H9 (cell line): ENCODE data around the gene ITPR3. TPM values are rescaled to one million over a fixed set of nuclear protein-coding genes. Genes with fewer than 3 reads are reported as not detected.

Experiments
- DNase-seq: peaks from one replicate; pipeline ENCODE4 v3.0.0-alpha.2; 2017
- H2AFZ ChIP-seq: one replicate; pipeline ENCODE4 v1.6.1; 2013; ENCODE audit warnings: mild to moderate bottlenecking, low read length, control low read depth, moderate library complexity
- H2AK5ac ChIP-seq: 2 replicates; pipeline ENCODE4 v1.6.1; 2013; ENCODE audit warnings: low read length, control low read depth, mixed read lengths; ENCODE audit not compliant: insufficient read length
- H2BK120ac ChIP-seq: one replicate; pipeline ENCODE4 v1.6.1; 2013; ENCODE audit warnings: low read depth, mild to moderate bottlenecking, low read length, control low read depth, inconsistent platforms; ENCODE audit not compliant: poor library complexity, severe bottlenecking
- H2BK12ac ChIP-seq: 2 replicates; pipeline ENCODE4 v1.6.1; 2013; ENCODE audit warnings: low read length, control low read depth, mixed read lengths, low read depth; ENCODE audit not compliant: insufficient read length
- H2BK15ac ChIP-seq: 2 replicates; pipeline ENCODE4 v1.6.1; 2013; ENCODE audit warnings: low read depth, low read length, control low read depth
- H2BK20ac ChIP-seq: one replicate; pipeline ENCODE4 v1.6.1; 2013; ENCODE audit warnings: low read depth, mild to moderate bottlenecking, low read length, control low read depth, inconsistent platforms; ENCODE audit not compliant: poor library complexity, severe bottlenecking
- H2BK5ac ChIP-seq: 2 replicates; pipeline ENCODE4 v1.6.1; 2013; ENCODE audit warnings: low read length, control low read depth, mixed read lengths; ENCODE audit not compliant: insufficient read length
- H3K14ac ChIP-seq: 2 replicates; pipeline ENCODE4 v1.6.1; 2013; ENCODE audit warnings: low read length, control low read depth; ENCODE audit not compliant: insufficient read depth
- H3K18ac ChIP-seq: 2 replicates; pipeline ENCODE4 v1.6.1; 2013; ENCODE audit warnings: low read depth, mild to moderate bottlenecking, mixed read lengths, low read length, control low read depth; ENCODE audit not compliant: insufficient read length
- H3K23ac ChIP-seq: 2 replicates; pipeline ENCODE4 v1.6.1; 2013; ENCODE audit warnings: low read length, control low read depth, mixed read lengths, low read depth; ENCODE audit not compliant: insufficient read length
- H3K23me2 ChIP-seq: 2 replicates; pipeline ENCODE4 v1.6.1; 2013; ENCODE audit warnings: low read depth, mild to moderate bottlenecking, mixed read lengths, low read length, control low read depth; ENCODE audit not compliant: insufficient read length, poor library complexity, severe bottlenecking
- H3K27ac ChIP-seq: 2 replicates; pipeline ENCODE4 v1.5.1; 2013; ENCODE audit warnings: low read length, control low read depth, mixed read lengths, low read depth; ENCODE audit not compliant: insufficient read length
- H3K27me3 ChIP-seq: 2 replicates; pipeline ENCODE4 v1.6.1; 2013; ENCODE audit warnings: low read length, control low read depth, inconsistent platforms; ENCODE audit not compliant: insufficient read depth
- H3K4ac ChIP-seq: 2 replicates; pipeline ENCODE4 v1.6.1; 2013; ENCODE audit warnings: low read depth, mild to moderate bottlenecking, control low read depth, inconsistent platforms, low read length, moderate library complexity
- H3K4me1 ChIP-seq: 2 replicates; pipeline ENCODE4 v1.6.1; 2013; ENCODE audit warnings: low read length, control low read depth, inconsistent platforms; ENCODE audit not compliant: insufficient read depth
- H3K4me2 ChIP-seq: 2 replicates; pipeline ENCODE4 v1.6.1; 2013; ENCODE audit warnings: low read length, control low read depth, mixed read lengths; ENCODE audit not compliant: insufficient read length, insufficient read depth
- H3K56ac ChIP-seq: 2 replicates; pipeline ENCODE4 v1.6.1; 2013; ENCODE audit warnings: low read depth, mild to moderate bottlenecking, mixed read lengths, low read length, control low read depth; ENCODE audit not compliant: insufficient read length
- H3K79me1 ChIP-seq: 2 replicates; pipeline ENCODE4 v1.6.1; 2013; ENCODE audit warnings: low read depth, mild to moderate bottlenecking, moderate library complexity, low read length, control low read depth, inconsistent platforms; ENCODE audit not compliant: insufficient read depth, poor library complexity, severe bottlenecking
- H3K79me2 ChIP-seq: 2 replicates; pipeline ENCODE4 v1.6.1; 2013; ENCODE audit warnings: low read length, control low read depth, inconsistent platforms; ENCODE audit not compliant: insufficient read depth
- H3K9ac ChIP-seq: 2 replicates; pipeline ENCODE4 v1.6.1; 2013; ENCODE audit warnings: low read length, control low read depth, mixed read lengths; ENCODE audit not compliant: insufficient read length; ENCODE audit errors: extremely low read depth
- H3K9me3 ChIP-seq: one replicate; pipeline ENCODE4 v1.6.1; 2013; ENCODE audit warnings: low read depth, low read length, inconsistent platforms; ENCODE audit not compliant: control insufficient read depth
- H3T11ph ChIP-seq: one replicate; pipeline ENCODE4 v1.6.1; 2013; ENCODE audit warnings: mild to moderate bottlenecking, low read length, control low read depth, inconsistent platforms
- H4K20me1 ChIP-seq: one replicate; pipeline ENCODE4 v1.6.1; 2013; ENCODE audit not compliant: control insufficient read depth, insufficient read length, insufficient read depth
- H4K5ac ChIP-seq: 2 replicates; pipeline ENCODE4 v1.6.1; 2013; ENCODE audit warnings: low read depth, mild to moderate bottlenecking, mixed read lengths, low read length, control low read depth; ENCODE audit not compliant: insufficient read length
- H4K8ac ChIP-seq: replicated peaks from 2 replicates; pipeline ENCODE4 v1.6.1; 2013; ENCODE audit warnings: low read length, control low read depth, mixed read lengths, low read depth; ENCODE audit not compliant: insufficient read length
- H4K91ac ChIP-seq: 2 replicates; pipeline ENCODE4 v1.6.1; 2013; ENCODE audit warnings: low read depth, mild to moderate bottlenecking, moderate library complexity, mixed read lengths, low read length, control low read depth; ENCODE audit not compliant: insufficient read length
- H3K27ac Mint-ChIP-seq, 3 experiments: 2 replicates in 2 of 3; 3 replicates in 1 of 3; pipeline ENCODE4 v1.8.0; 2020 to 2021; ENCODE audit warnings: mixed read lengths in 3 of 3, mild to moderate bottlenecking in 1 of 3, moderate library complexity in 1 of 3
- H3K27me3 Mint-ChIP-seq: 2 replicates; pipeline ENCODE4 v1.8.0; 2021; ENCODE audit warnings: low read depth, mild to moderate bottlenecking, moderate library complexity, mixed read lengths
- H3K36me3 Mint-ChIP-seq, 3 experiments: 2 replicates in 2 of 3; 3 replicates in 1 of 3; pipeline ENCODE4 v1.8.0; 2020 to 2021; ENCODE audit warnings: low read depth in 3 of 3, mixed read lengths in 3 of 3; ENCODE audit not compliant: insufficient read depth in 1 of 3
- H3K4me1 Mint-ChIP-seq, 2 experiments: 2 replicates each; pipeline ENCODE4 v1.8.0; 2020; ENCODE audit warnings: mixed read lengths in 2 of 2
- H3K4me3 Mint-ChIP-seq, 2 experiments: 2 replicates in 1 of 2; 3 replicates in 1 of 2; pipeline ENCODE4 v1.8.0; 2020 to 2021; ENCODE audit warnings: mild to moderate bottlenecking in 2 of 2, mixed read lengths in 2 of 2, moderate library complexity in 1 of 2
- H3K9me3 Mint-ChIP-seq, 2 experiments: 2 replicates in 1 of 2; 3 replicates in 1 of 2; pipeline ENCODE4 v1.8.0; 2020; ENCODE audit warnings: mild to moderate bottlenecking in 2 of 2, mixed read lengths in 2 of 2, moderate library complexity in 1 of 2
- WGBS: extraction: QIAGEN DNeasy Blood & Tissue Kit; methylation state at CpG from one replicate; pipeline ENCODE4 v1.1.7; 2013; ENCODE audit warnings: missing lambda C conversion rate, low lambda C conversion rate, mixed read lengths; ENCODE audit not compliant: insufficient read length; ENCODE audit errors: extremely low coverage; 5-methylcytosine and 5-hydroxymethylcytosine counted together
- total RNA-seq: library from RNA; stranded (reverse); gene quantifications from 2 replicates; pipeline ENCODE4 v1.2.1, GENCODE V29; 2021
- TF ChIP-seq, protein P1 (sequence below): fragments of 200-600 bp; sonication (generic); conservative IDR thresholded peaks from 3 replicates; pipeline ENCODE4 v1.8.0; 2021; ENCODE audit warnings: antibody characterized with exemption, mild to moderate bottlenecking

ITPR3 gene
- total RNA-seq, 1 experiment from 2014 or later = 40.3 TPM

DNA sequence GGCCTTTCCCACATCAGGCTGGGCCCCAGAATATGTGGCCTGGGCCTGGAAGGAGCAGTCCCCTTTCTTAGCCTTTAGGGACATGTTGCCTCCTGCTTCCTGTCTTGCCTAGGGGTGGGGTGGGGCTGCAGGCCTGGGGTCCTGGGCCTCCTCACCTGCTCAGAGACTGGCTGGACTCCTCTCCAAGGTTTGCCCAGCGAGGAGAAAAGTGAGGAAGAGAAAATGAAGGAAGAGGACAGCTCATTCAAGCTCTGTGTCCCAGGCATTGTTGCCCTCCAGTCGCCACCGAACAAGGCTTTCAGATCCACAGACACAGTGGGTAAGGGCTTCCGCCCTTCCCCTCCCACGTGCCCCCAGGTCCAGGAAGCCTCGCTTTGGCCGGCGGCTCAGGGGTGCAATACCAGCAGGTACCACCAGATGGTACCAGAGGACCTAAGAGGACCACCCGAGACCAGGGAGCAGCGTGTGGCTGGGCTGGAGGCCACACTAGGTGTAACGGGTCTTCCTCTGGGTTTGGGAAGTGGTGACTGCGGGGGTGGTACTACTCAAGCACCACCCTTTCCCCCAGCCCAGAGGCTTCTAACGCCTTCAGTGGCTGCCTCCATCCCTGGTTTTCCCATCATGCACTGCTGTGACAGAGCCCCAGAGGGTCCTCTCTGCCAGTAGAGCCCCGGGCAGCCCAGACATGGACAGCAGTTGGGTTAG, 35.6 kb upstream of the ITPR3 start:
- Histone ChIP-seq H3K79me1 (no peaks in the 10 kb centered on the region), H3K9me3 (no peaks in the 10 kb centered on the region), H3T11ph (no peak overlapping the region), H3K4me2 (no peak overlapping the region), H2AK5ac (no peak overlapping the region), H2BK20ac (no peak overlapping the region), H2AFZ (no peak overlapping the region), H4K20me1 (no peaks in the 10 kb centered on the region), H2BK120ac (no peak overlapping the region), H4K5ac (no peak overlapping the region), H3K4me1 (no peaks in the 10 kb centered on the region; the same call in 1 of the 2 replicates), H4K8ac (no peak overlapping the region), H3K79me2 (no peaks in the 10 kb centered on the region), H3K9ac (no peak overlapping the region), H3K4ac (no peak overlapping the region), H3K27me3 (no peaks in the 10 kb centered on the region), H3K56ac (no peak overlapping the region), H3K14ac (no peak overlapping the region), H4K91ac (no peak overlapping the region), H3K23ac (no peak overlapping the region), H2BK12ac (no peak overlapping the region), H2BK5ac (no peak overlapping the region), H2BK15ac (no peak overlapping the region), H3K23me2 (no peaks in the 10 kb centered on the region), H3K18ac (no peak overlapping the region), H3K27ac (no peak overlapping the region)
- TF ChIP-seq, protein P1, sequence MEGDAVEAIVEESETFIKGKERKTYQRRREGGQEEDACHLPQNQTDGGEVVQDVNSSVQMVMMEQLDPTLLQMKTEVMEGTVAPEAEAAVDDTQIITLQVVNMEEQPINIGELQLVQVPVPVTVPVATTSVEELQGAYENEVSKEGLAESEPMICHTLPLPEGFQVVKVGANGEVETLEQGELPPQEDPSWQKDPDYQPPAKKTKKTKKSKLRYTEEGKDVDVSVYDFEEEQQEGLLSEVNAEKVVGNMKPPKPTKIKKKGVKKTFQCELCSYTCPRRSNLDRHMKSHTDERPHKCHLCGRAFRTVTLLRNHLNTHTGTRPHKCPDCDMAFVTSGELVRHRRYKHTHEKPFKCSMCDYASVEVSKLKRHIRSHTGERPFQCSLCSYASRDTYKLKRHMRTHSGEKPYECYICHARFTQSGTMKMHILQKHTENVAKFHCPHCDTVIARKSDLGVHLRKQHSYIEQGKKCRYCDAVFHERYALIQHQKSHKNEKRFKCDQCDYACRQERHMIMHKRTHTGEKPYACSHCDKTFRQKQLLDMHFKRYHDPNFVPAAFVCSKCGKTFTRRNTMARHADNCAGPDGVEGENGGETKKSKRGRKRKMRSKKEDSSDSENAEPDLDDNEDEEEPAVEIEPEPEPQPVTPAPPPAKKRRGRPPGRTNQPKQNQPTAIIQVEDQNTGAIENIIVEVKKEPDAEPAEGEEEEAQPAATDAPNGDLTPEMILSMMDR = peak; percentile 95
- Mint-ChIP-seq H3K9me3 (no peaks in the 10 kb centered on the region), H3K36me3 (no peaks in the 10 kb centered on the region), H3K4me3 (no peak overlapping the region; a peak in 1 of 5 replicates), H3K4me1 (peaks cover 9 to 15% of the 10 kb centered on the region in 2 experiments), H3K27me3 (peaks cover 10% of the 10 kb centered on the region; the same call in 1 of the 2 replicates), H3K27ac (no peak overlapping the region)
- peak; percentile 81 for DNase-seq
- no CpG with 5 or more reads among the region's 14 CpGs for WGBS
